Right lobe of liver (tissue), 4 donors: ENCODE data around the gene SMKR1.

Experiments used
- CTCF ChIP-seq, 4 donors: fragments of 200-600 bp in 3 of 4; fragments of 450-650 bp in 1 of 4; IDR thresholded peaks; one replicate each; pipeline versions ENCODE4 v1.5.1 to v1.8.0; 2016 to 2022; ENCODE audit warnings: antibody characterized with exemption in 4 of 4, mild to moderate bottlenecking in 2 of 4
- POLR2A ChIP-seq: fragments of 450-650 bp; IDR thresholded peaks from one replicate; pipeline ENCODE4 v1.6.1; 2017; ENCODE audit warnings: antibody characterized with exemption, mild to moderate bottlenecking
- donor health status: DM: no; HTN: no; CAD: no.
- donor health status: DM: no; HTN: no; CAD: no.
- donor health status: DM: no; HTN: yes; CAD: no.

GRCh38 chr7:129471402-129471827 is 30.9 kb upstream of the SMKR1 start:
- TF ChIP-seq CTCF (IDR thresholded peaks at IDR 0.05) = no peak
- TF ChIP-seq POLR2A = no peak
